ENCODE data around the gene TMED4. TPM values are rescaled to one million over a fixed set of nuclear protein-coding genes. Genes with fewer than 3 reads are reported as not detected.

The TMED4 gene
- total and polyA plus RNA-seq, 10 of the 15 experiments (the other 5 are each of a cell fraction or from before 2014, with no cell fraction given), result 20.8 to 71.3 (median 51.0) TPM

DNA sequence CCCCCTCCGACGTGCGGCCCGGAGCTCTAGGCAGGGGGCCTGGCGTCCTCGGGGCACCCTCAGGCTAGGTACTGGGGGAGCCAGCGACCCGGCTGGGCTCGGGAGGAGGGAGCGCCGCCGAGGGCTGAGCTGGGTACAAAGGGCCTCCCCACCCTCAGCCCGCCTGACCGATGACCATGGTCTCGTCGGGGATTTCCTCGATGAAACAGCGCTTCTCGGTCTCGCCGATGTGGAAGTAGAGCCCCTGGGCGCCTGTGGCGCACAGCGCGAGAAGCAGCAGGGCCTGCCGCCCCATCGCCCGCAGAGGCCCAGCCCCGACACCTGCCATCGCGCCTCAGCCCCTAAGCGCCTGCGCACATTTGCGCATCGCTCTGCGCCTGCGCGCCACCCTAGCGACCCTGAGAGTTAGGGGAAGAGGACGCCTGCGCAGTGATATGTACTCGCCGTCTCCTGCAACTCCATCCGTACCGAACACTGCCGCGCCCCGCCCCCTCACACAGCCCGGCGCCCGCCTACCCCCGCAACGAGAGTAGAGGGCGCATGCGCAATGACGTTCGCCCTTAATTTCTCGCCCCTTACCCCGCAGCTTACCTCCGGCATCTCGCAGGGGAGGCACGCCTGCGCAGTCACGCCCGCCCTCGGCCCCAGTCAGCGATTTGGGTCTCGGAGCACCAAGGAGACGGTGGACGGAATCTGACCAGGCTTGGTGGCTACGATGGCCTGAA lies at the start of gene TMED4 (continued):
- TF ChIP-seq, protein P1, sequence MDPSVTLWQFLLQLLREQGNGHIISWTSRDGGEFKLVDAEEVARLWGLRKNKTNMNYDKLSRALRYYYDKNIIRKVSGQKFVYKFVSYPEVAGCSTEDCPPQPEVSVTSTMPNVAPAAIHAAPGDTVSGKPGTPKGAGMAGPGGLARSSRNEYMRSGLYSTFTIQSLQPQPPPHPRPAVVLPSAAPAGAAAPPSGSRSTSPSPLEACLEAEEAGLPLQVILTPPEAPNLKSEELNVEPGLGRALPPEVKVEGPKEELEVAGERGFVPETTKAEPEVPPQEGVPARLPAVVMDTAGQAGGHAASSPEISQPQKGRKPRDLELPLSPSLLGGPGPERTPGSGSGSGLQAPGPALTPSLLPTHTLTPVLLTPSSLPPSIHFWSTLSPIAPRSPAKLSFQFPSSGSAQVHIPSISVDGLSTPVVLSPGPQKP (IDR thresholded peaks at IDR 0.05; ENCODE audit: low read depth, low read length), result no peak; the same call in 1 of the 2 replicates
- TF ChIP-seq ZBED1 (IDR thresholded peaks at IDR 0.05; ENCODE audit: borderline replicate concordance) (no peak), CHD2 (IDR thresholded peaks at IDR 0.05; ENCODE audit: borderline replicate concordance, low read depth, low read length) (peak; percentile 78; the same call in 1 of the 2 replicates), RCOR1 (conservative IDR thresholded peaks at IDR 0.05; ENCODE audit: low read depth, low read length) (no peak), ETV6 (conservative IDR thresholded peaks at IDR 0.05 in 1 of 2, IDR thresholded peaks at IDR 0.05 in 1 of 2; ENCODE audit: borderline replicate concordance in 1 of 2, low read depth in 1 of 2) (no peak), HDAC6 (IDR thresholded peaks at IDR 0.05; ENCODE audit: unreplicated experiment) (no peak), IKZF1 (conservative IDR thresholded peaks at IDR 0.05) (peak; percentile 99), EGR1 (IDR thresholded peaks at IDR 0.05; ENCODE audit: borderline replicate concordance in 1 of 2, low read depth in 2 of 2, low read length in 2 of 2) (peak in 1 of 2 experiments; percentile 80; a peak in 2 of 3 replicates), FOXK2 (IDR thresholded peaks at IDR 0.05) (no peak), SP1 (IDR thresholded peaks at IDR 0.05; ENCODE audit: low read depth, low read length) (peak; percentile 51), ZNF274 (IDR thresholded peaks at IDR 0.05; ENCODE audit: insufficient read depth, insufficient read length) (no peak), EZH2 (IDR thresholded peaks at IDR 0.05; ENCODE audit: borderline replicate concordance, control insufficient read depth, low read depth, low read length) (no peak), ATF7 (IDR thresholded peaks at IDR 0.05; ENCODE audit: low read depth) (peak; percentile 64)
- TF ChIP-seq, protein P2, sequence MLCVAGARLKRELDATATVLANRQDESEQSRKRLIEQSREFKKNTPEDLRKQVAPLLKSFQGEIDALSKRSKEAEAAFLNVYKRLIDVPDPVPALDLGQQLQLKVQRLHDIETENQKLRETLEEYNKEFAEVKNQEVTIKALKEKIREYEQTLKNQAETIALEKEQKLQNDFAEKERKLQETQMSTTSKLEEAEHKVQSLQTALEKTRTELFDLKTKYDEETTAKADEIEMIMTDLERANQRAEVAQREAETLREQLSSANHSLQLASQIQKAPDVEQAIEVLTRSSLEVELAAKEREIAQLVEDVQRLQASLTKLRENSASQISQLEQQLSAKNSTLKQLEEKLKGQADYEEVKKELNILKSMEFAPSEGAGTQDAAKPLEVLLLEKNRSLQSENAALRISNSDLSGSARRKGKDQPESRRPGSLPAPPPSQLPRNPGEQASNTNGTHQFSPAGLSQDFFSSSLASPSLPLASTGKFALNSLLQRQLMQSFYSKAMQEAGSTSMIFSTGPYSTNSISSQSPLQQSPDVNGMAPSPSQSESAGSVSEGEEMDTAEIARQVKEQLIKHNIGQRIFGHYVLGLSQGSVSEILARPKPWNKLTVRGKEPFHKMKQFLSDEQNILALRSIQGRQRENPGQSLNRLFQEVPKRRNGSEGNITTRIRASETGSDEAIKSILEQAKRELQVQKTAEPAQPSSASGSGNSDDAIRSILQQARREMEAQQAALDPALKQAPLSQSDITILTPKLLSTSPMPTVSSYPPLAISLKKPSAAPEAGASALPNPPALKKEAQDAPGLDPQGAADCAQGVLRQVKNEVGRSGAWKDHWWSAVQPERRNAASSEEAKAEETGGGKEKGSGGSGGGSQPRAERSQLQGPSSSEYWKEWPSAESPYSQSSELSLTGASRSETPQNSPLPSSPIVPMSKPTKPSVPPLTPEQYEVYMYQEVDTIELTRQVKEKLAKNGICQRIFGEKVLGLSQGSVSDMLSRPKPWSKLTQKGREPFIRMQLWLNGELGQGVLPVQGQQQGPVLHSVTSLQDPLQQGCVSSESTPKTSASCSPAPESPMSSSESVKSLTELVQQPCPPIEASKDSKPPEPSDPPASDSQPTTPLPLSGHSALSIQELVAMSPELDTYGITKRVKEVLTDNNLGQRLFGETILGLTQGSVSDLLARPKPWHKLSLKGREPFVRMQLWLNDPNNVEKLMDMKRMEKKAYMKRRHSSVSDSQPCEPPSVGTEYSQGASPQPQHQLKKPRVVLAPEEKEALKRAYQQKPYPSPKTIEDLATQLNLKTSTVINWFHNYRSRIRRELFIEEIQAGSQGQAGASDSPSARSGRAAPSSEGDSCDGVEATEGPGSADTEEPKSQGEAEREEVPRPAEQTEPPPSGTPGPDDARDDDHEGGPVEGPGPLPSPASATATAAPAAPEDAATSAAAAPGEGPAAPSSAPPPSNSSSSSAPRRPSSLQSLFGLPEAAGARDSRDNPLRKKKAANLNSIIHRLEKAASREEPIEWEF (IDR thresholded peaks at IDR 0.05; ENCODE audit: insufficient replicate concordance, low read depth, low read length), result no peak
- TF ChIP-seq, protein P3, sequence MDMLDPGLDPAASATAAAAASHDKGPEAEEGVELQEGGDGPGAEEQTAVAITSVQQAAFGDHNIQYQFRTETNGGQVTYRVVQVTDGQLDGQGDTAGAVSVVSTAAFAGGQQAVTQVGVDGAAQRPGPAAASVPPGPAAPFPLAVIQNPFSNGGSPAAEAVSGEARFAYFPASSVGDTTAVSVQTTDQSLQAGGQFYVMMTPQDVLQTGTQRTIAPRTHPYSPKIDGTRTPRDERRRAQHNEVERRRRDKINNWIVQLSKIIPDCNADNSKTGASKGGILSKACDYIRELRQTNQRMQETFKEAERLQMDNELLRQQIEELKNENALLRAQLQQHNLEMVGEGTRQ (IDR thresholded peaks at IDR 0.05; ENCODE audit: borderline replicate concordance, low read depth, low read length), result no peak
- TF ChIP-seq, protein P4, sequence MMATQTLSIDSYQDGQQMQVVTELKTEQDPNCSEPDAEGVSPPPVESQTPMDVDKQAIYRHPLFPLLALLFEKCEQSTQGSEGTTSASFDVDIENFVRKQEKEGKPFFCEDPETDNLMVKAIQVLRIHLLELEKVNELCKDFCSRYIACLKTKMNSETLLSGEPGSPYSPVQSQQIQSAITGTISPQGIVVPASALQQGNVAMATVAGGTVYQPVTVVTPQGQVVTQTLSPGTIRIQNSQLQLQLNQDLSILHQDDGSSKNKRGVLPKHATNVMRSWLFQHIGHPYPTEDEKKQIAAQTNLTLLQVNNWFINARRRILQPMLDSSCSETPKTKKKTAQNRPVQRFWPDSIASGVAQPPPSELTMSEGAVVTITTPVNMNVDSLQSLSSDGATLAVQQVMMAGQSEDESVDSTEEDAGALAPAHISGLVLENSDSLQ (IDR thresholded peaks at IDR 0.05), result no peak
- TF ChIP-seq, protein P5, sequence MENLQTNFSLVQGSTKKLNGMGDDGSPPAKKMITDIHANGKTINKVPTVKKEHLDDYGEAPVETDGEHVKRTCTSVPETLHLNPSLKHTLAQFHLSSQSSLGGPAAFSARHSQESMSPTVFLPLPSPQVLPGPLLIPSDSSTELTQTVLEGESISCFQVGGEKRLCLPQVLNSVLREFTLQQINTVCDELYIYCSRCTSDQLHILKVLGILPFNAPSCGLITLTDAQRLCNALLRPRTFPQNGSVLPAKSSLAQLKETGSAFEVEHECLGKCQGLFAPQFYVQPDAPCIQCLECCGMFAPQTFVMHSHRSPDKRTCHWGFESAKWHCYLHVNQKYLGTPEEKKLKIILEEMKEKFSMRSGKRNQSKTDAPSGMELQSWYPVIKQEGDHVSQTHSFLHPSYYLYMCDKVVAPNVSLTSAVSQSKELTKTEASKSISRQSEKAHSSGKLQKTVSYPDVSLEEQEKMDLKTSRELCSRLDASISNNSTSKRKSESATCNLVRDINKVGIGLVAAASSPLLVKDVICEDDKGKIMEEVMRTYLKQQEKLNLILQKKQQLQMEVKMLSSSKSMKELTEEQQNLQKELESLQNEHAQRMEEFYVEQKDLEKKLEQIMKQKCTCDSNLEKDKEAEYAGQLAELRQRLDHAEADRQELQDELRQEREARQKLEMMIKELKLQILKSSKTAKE (IDR thresholded peaks at IDR 0.05; ENCODE audit: low read depth, poor library complexity, severe bottlenecking), result no peak
